ENCODE measurements around the gene CNOT6.

DNA sequence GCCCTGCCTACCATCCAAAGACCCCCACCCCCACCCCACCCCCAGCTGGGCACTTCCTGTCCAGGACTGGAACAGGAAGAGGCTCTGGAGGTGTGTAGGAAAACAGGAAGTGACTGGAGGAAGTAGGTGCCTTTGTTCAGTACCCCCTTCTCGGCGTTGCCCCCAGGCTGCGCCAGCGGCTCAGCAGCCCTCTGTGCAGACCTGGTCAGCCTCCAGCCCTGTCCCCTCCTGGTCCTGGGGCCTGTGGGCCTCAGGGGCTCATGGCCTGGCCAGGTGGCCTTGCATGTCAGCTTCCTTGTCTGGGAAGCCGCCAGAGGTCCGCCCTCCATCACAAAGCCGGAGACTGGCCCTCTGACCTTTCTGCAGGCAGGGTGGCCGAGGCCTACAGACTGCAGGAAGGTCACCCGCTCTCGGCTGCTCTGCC lies 129.2 kb downstream of the CNOT6 start:
- TF ChIP-seq, protein P1, sequence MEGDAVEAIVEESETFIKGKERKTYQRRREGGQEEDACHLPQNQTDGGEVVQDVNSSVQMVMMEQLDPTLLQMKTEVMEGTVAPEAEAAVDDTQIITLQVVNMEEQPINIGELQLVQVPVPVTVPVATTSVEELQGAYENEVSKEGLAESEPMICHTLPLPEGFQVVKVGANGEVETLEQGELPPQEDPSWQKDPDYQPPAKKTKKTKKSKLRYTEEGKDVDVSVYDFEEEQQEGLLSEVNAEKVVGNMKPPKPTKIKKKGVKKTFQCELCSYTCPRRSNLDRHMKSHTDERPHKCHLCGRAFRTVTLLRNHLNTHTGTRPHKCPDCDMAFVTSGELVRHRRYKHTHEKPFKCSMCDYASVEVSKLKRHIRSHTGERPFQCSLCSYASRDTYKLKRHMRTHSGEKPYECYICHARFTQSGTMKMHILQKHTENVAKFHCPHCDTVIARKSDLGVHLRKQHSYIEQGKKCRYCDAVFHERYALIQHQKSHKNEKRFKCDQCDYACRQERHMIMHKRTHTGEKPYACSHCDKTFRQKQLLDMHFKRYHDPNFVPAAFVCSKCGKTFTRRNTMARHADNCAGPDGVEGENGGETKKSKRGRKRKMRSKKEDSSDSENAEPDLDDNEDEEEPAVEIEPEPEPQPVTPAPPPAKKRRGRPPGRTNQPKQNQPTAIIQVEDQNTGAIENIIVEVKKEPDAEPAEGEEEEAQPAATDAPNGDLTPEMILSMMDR (IDR thresholded peaks at IDR 0.05) = no peak
- no peak for TF ChIP-seq ZFX (IDR thresholded peaks at IDR 0.05; ENCODE audit: borderline replicate concordance)
